DMS79 (cell line): Measurements from ENCODE around the gene SLC25A51.
"Not testable (repeated sequence)": the region's sequence is repeated elsewhere in the genome, so short reads cannot be mapped to it uniquely, and the experiment has no call there.

ENCODE experiments used
- DNase-seq: peaks from one replicate; lab custom pipeline; 2025; lab: John Stamatoyannopoulos, UW

Gene SLC25A51

DNA sequence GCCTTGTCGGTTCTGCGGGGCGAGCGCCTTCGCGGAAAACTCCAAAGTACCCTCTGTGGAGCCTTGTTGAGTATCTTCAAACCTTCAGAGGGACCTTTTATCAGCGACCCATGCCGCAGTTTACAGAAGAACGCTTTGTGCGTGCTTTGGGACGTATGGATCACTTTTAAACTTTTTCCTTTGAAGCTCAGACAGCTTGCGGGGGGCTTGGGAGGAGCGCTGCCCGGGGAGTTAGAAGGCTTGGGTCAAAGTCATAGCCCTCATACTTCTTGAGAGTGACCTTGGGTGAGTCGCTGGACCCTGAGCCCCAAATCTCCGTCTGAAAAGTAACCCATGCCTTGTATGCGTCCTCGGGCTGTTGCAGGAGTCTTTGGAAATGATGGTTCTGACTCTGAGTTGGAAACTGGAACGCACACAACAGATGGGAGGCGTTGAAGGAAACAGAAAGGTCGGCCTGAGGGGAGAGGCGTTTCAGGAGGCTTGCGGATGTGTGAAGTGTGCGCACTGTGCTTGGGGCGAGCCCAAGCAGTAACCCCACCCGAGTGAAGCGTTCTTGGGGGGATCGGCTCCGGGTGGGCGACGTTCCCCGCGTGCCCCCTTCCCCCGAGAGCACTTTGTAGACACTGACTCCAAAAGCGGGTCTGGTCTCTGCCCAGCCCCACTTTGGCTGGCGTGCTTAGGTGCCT, 661 bp upstream of the SLC25A51 start:
- DNase-seq = no peak

DNA sequence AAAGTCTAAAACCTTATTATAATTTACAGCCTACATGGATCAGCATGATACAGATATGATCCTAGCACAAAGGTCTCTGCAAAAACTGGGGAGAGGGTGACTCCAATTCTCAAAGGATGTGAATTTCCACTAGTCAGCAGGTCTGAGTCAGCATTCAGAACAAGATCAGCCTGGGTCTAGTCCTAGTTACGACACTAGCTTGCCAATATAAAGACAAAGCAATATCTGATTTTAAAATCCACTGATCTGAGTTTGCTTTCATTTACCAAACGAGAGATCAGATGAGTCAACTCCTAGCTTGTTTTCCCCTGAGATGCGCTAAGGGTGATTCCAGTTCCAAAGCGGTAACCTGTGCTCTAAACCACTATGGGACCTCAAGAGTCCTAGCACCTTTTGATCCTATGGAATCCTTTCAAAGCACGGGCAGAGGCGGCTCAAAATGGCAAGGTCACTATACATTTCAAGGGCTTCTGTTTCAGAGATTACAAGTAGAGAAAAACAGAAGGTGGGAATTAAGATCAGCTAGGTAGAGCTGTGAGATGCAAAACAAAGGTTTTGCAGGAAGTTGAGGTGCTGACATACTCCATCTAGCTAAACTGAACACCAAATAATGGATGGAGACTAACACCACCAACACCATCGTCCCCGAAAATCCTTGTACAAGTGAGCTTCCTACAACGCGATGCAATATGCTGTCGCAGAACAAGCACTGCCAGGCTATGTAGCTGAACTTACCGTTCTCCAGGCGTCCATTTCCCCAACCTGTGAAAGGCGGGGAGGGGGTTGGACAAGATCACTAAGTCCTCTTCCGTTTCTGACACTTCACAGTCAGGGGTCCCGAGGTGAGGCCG, 906 bp downstream of the SLC25A51 start:
- DNase-seq = no peak

DNA sequence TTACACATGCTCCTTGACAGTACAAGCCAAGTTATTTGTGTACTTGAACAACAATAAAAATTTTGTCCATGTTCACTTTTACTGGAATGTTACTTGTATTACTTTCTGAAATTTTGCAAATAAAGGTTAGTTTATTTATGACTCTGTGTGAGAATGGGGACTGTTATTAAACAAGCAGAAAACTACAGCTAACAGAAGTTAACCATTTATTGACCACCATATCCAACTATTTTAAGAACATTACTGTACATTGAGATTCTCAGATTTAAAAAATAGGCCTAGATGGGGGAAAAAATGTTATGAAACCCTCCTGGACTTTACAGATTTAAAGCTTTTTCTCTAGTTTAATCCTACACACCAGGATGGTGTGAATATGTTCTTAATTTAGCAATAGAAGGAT, 1.8 kb downstream of the SLC25A51 start:
- no peak for DNase-seq

DNA sequence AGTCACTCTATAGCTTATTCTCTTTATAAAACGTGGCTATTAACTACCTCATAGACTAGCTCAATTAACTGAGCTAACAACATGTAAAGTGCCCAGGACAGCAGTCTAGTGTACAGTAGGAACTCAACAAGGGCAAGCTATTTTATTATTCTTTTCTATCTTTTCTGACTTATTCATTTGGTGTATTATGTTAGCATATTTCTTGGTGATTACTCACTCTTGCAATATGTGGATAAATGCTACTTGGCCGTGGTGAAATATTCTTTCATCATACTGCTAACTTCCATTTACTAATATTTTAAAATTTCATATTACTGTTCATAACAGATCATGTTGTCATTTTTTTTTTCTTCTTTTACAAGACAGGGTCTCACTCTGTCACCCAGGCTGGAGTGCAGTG, 4.9 kb downstream of the SLC25A51 start:
- no peak for DNase-seq

DNA sequence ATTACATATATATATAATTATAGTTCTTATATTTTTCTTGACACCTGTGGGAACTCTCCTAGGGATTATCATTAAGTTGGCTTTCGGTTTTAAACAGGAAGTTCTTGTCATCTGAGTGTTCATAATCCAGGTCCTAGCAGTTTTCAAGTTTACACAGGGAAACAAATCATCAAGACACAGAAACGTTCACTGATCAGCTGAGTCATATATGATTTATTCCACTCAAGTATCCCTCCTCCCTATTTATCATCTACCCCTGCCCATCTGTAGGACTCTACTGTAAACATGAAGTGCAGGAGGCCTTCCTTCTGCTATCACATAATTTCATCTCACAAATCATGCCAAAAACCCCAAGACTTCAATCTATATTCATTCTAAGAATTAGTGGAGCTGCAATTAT, 6.3 kb downstream of the SLC25A51 start:
- DNase-seq = no peak

DNA sequence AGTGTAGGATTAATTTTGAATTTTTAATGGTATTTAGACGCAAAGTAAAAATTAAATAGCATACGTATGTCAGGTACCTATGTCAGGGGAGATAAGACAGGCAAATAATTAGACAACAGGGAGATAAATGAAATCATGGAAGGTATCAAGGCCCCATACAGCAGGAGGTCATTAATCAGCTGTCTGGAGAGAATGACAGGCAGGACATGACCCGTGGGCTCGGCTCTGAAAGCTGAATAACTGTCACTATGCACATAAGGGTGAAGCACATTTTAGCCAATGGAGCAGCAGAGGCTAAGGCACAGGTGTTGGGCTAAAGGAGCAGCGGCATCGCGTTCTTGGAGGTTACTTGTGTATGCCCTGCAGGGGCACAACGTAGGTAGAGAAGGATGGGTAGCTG, 11.9 kb downstream of the SLC25A51 start:
- DNase-seq = no peak

DNA sequence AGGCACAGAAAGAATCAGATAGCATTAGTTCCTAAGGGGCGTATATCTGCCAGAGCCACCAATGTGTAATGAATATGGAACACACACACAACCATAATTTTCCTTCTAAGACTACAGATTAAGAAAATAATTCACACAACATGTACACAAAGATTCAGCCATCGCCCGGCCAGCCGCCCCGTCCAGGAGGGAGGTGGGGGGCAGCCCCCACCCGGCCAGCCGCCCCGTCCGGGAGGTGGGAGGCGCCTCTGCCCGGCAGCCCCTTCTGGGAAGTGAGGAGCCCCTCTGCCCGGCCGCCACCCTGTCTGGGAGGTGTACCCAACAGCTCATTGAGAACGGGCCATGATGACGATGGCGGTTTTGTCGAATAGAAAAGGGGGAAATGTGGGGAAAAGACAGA, 12.9 kb downstream of the SLC25A51 start:
- not testable (repeated sequence) for DNase-seq

DNA sequence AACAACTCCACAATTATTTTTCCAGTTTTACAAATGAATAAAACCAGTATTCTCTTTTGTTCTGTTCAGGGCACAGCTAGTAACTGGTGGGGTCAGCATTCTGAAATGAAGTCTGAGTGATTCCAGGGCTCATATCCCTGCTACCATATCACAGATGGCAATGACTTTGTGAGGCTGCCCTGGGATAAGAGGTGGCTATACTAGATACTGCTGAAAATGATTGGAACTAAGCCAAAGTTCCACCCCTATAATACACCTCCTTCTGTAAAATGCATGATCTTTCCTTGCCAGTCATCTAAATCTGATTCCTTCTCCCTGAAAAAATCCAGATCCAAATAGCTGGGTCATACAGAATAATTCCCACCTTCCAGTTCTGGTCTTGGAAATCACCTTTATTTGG, 14.4 kb downstream of the SLC25A51 start:
- no peak for DNase-seq

DNA sequence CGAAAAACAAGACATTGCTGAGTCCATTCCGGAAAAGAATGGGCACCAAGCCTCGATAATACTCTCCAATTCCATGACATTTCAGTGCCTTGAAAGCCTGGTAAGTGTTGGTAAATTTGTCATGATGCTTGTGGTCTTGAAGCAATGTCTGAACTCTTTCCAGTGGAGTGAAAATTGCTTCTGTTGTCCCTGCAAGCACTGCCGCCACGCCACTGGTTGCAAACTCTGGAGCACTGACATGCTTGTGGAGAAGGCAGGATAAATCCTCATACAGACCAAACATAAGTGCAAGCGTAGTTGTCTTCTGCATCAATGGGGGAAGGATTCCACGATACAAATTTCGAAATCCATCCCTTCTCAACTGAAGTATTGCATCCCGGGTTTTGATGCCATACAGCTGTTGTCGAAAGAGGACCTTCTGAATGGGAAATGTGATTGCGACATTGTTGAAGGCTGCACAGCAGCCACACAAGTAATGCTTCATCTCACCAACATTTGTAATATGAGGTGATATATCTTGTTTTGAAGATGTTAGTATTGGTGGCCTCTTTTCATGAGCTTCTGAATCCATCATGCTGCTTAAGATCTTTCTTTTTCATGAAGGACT, 15.8 kb downstream of the SLC25A51 start:
- DNase-seq = not testable (repeated sequence)

DNA sequence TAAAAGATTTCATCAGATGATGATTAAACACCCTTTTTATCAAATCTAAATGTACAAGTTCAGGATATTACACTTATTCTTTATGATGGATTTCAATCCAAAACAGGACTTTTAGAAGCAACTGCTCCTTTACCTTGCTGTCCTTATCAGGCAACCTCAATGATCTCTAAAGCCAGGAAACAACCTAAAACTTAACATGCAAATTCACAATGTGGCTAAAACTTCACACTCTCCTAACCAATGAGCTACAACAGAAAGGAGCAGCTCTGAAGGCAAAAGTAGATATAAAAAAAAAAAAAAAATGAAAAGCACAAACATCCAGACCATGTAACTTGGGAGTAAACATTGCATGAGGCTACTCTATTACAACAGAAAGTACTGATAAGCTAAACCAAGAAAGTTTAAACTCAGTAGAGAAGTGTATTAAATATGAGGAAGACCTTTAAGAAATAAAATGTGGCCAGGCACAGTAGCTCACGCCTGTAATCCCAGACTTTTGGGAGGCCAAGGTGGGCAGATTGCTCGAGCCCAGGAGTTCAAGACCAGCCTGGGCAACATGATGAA, 22.9 kb downstream of the SLC25A51 start:
- no peak for DNase-seq

DNA sequence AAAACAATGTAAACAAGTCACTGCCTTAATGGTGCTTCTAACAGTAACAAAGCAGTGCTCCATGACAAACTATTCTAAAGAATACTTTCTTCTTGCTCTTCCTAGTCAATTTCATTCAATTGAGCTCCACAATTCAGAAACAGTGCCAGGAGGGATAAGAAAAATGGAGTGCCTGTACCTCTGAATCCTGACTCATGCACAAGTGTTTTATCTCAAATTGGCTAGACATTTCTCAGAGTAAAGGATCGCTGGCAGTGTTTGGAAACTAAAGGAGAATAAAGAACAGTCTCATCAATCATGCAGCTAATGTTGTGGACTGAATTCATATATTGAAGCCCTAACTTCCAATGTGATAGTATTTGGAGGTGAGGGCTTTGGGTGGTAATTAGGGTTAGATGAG, 27.6 kb downstream of the SLC25A51 start:
- no peak for DNase-seq

DNA sequence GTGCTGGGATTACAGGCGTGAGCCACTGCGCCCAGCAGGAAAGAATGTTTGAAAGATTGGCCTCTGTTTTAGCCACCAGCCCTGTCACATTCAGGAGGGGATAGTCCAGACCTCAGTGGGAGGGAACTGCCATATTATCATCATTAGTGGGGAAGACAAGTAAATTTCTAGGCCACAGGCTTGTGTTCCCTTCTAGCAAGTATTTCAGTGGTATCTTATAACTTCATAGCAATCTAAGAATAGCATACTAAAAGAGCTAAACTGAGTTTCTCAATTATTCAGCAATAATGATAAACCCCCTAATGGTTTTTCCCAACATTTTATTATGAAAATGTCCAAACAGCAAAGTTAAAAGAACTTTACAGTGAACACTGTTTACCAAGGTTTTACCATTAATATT, 30.0 kb downstream of the SLC25A51 start:
- DNase-seq = no peak

DNA sequence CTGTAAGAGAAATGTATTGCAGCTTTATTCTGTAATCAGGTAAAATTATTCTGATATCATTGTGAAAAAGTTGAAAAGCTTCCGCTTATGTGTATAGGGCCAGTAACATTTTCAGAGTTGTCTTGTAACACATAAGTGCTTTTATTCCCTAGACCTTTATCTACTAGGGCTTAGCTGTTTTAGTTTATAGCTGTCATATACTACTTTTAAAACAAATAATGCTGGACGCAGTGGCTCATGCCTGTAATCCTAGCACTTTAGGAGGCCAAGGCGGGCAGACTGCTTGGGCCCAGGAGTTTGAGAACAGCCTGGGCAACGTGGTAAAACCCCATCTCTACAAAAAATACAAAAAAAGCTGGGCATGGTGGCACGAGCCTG, 33.1 kb downstream of the SLC25A51 start:
- DNase-seq = no peak

DNA sequence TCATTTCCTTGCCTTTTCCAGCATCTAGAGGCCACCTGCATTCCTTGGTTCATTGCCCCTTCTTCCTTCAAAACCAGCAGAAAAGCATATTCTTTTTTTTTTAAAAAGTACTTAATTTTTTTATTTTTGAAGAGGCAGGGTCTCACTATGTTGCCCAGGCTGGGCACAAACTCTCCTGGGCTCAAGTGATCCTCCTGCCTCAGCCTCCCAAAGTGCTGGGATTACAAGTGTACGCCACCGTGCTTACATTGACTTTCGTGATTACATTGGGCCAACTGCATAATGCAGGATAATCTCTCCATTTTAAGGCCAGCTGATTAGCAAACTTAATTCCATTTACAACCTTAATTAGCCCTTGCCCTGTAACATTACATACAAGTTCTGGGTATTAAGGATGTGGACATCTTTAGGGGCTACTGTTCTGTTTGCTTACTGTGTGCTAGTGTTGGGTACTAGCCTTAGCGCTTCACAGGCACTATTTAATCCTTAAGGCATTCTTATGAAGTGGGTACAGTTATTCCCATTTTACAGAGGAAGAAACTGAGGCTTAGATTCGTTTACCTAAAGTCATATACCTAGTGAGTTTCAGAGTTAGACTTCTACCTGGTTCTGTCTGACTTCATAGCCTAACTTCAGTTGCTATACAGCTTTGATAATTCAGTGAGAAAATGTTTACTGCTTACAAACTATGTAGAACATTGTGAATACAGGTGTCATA, 33.7 kb downstream of the SLC25A51 start:
- DNase-seq = no peak

DNA sequence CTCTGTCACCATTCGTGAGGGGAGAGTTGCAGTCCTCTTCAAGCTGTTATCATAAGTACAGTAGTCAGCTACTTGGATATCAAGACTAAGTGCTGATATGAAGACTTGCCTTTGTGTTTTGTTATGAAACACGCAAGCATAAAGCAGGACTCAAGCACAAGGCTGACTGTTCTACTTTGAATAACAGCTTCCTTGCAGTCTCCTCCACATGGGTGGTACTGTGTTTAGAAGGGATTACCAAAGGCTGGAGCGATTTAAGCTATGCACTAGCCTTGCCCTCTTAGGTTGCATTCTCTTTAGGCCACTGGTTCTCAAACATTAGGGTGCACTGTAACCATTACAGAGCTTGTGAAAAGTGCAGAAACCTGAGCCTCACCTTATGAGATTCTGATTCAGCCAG, 41.4 kb downstream of the SLC25A51 start:
- no peak for DNase-seq

DNA sequence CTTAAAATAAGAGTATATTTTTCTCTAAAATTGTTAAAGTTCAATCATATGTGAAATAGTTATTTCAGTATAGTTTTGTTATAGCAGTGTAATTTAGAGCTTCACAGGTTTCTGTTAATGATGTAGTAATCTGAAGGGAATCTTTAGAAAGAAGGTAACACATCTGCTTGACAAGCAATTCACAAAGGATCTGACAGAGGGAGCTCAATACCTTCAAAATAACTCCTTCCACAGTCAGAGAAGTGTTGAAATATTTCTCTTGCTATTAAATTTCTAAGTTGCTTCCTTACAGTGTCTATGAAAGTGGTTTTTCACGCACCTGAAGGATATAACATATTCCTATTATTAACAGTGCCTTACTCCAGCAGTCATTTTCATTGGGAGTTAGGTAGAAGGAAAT, 44.9 kb downstream of the SLC25A51 start:
- no peak for DNase-seq

DNA sequence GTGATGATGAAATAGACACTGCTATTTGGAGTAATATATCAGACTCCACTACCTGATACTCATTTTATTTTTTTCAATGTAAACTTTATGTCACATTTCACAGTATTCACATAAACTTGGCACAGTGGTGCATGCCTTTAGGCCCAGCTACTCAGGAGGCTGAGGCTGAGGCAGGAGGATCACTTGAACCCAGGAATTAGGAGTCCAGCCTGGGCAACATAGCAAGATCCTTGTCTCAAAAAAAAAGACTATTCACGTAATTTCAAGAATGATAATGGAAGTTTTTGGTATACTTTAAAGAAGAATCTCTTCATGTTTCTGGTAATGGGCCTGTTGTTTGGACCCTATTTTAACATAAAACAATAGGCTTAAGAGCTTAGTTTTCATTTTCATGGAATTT, 47.4 kb downstream of the SLC25A51 start:
- no peak for DNase-seq

DNA sequence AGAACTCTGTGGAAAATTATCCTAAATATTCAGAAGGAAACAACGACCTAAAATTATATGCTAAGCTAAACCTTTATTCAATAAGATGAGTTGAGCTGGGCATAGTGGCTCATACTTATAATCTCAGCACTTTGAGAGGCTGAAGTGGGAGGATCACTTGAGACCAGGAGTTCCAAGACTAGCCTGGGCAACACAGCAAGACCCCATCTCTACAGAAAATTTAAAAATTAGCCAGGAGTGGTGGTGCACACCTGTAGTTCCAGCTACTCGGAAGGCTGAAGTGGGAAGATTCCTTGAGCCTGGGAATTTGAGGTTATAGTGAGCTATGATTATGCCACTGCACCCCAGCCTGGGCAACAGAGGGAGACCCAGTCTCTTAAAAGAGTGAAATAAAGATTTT, 51.7 kb downstream of the SLC25A51 start:
- DNase-seq = no peak

DNA sequence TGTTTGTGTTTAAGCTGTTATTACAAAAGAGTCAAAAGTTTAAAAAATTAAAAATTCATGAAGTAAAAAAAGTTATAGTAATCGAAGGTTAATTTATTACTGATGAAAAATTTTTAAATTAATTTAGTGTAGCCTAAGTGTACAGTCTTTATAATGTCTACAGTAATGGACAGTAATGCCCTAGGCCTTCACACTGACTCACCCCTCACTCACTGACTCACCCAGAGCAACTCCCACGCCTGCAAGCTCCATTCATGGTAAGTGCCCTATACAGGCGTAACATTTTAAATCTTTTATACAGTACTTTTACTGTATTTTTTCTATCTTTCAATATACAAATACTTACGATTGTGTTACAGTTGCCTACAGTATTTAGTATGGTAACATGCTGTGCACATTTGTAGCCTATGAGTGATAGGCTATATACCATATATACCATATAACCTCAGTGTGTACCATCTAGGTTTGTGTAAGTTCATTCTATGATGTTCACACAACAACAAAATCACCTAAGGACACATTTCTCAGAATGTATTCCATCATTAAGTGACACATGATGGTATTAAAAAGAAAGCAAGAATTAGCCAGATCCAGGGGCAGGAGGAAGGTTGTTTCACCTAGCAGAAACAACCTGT, 63.2 kb downstream of the SLC25A51 start:
- DNase-seq = no peak

DNA sequence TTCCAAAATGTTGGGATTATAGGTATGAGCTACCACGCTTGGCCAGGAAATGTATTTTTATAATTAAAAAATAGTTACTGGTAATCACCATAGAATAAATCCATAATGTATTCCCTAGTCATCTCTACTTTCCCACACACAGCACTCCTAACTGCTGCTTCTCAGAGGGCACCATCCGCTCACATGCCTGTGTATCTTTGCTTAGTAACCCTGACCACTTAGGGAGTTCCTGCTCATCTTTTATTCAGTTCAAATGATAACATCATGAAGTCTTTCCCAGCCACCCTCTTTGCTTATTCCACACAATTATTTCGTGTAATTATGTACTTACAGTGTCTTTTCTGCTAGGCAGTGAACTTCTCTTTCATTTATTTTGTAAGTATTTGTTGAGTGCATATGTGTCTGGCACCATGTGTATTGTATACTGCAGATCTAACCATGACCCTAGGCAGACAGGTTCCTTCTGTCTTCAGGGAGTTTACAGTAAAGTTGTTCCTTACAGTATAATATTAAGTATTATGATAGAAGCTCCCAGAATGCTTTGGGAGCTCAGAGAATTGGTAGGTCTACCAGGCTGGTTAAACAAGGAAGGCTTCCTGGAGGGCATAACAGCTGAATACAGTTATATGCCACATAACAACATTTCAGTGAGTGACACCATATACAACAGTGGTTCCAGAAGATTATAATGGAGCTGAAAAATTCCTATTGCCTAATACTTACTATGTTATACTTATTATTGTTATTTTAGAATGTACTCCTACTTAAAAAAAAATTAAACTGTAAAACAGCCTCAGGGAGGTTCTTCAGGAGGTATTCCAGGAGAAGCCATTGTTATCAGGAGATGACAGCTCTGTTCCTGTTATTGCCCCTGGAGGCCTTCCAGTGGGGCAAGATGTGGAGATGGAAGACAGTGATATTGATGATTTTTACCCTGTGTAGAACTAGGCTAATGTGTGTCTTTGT, 64.1 kb downstream of the SLC25A51 start:
- no peak for DNase-seq
